ENCODE measurements around the gene BBS12.
"Not testable (repeated sequence)": the region's sequence is repeated elsewhere in the genome, so short reads cannot be mapped to it uniquely, and the experiment has no call there.

BBS12 gene

GRCh38 chr4:122765692-122766352 lies 33.3 kb downstream of the BBS12 start:
- DNase-seq (ENCODE audit: low read depth, low spot score): peak; percentile 67

GRCh38 chr4:122766353-122766705 lies 33.8 kb downstream of the BBS12 start:
- DNase-seq (ENCODE audit: low read depth, low spot score): no peak

GRCh38 chr4:122766950-122767349 lies 34.4 kb downstream of the BBS12 start:
- no peak for DNase-seq (ENCODE audit: low read depth, low spot score)

GRCh38 chr4:122771724-122772123 lies 39.2 kb downstream of the BBS12 start:
- DNase-seq (ENCODE audit: low read depth, low spot score): no peak

- no peak for DNase-seq (ENCODE audit: low read depth, low spot score)
These were observed 39.8 kb downstream of the BBS12 start for GRCh38 chr4:122772311-122772710.

- DNase-seq (ENCODE audit: low read depth, low spot score): no peak
These were observed 40.5 kb downstream of the BBS12 start for GRCh38 chr4:122772986-122773385.

- no peak for DNase-seq (ENCODE audit: low read depth, low spot score)
These were observed 42.5 kb downstream of the BBS12 start for GRCh38 chr4:122775039-122775438.

- DNase-seq (ENCODE audit: low read depth, low spot score): no peak
These were observed 43.7 kb downstream of the BBS12 start for GRCh38 chr4:122775987-122776836.

- no peak for DNase-seq (ENCODE audit: low read depth, low spot score)
These were observed 44.4 kb downstream of the BBS12 start for GRCh38 chr4:122776916-122777315.

GRCh38 chr4:122777846-122778673 lies 45.6 kb downstream of the BBS12 start:
- DNase-seq (ENCODE audit: low read depth, low spot score): peak; percentile 54

- DNase-seq (ENCODE audit: low read depth, low spot score): no peak
These were observed 49.0 kb downstream of the BBS12 start for GRCh38 chr4:122781486-122781885.

- DNase-seq (ENCODE audit: low read depth, low spot score): peak; percentile 98
These were observed 51.1 kb downstream of the BBS12 start for GRCh38 chr4:122783301-122784215.

- DNase-seq (ENCODE audit: low read depth, low spot score): no peak
These were observed 51.8 kb downstream of the BBS12 start for GRCh38 chr4:122784261-122784660.

GRCh38 chr4:122785099-122785498 lies 52.6 kb downstream of the BBS12 start:
- no peak for DNase-seq (ENCODE audit: low read depth, low spot score)

GRCh38 chr4:122786296-122786695 lies 53.8 kb downstream of the BBS12 start:
- not testable (repeated sequence) for DNase-seq (ENCODE audit: low read depth, low spot score)

GRCh38 chr4:122786920-122787319 lies 54.4 kb downstream of the BBS12 start:
- DNase-seq (ENCODE audit: low read depth, low spot score): not testable (repeated sequence)

- no peak for DNase-seq (ENCODE audit: low read depth, low spot score)
These were observed 55.4 kb downstream of the BBS12 start for GRCh38 chr4:122787940-122788339.

GRCh38 chr4:122788935-122789334 lies 56.4 kb downstream of the BBS12 start:
- no peak for DNase-seq (ENCODE audit: low read depth, low spot score)

GRCh38 chr4:122793811-122794210 lies 61.3 kb downstream of the BBS12 start:
- DNase-seq (ENCODE audit: low read depth, low spot score): no peak
